Measurements from ENCODE around the gene STRADA. TPM values are rescaled to one million over a fixed set of nuclear protein-coding genes. Genes with fewer than 3 reads are reported as not detected.

STRADA gene
- total RNA-seq, 1 donor from 2014 or later = 30.2 TPM

DNA sequence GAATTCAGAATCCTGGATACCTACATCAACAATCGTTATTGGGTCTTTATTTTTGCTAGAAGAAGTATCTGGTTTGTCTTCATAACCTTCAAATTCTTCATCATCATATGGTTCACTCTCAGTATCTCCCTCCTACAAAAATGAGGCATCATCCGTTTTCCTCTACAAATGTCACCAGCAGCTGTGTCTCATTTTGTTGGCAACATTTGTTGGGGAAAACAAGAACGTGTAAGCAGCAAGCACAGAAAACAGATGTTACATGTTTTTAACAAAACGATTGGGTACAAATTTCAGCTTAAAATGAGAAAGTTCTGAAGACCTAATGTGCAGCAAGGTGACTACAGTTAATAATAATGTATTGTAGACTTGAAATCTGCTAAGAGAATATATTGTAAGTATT lies 23.1 kb upstream of the STRADA start:
- no peaks in the 10 kb centered on the region for H3K9me3 ChIP-seq
- ATAC-seq (no peak), DNase-seq (no peak)
- no peak for TF ChIP-seq CTCF (IDR thresholded peaks at IDR 0.05)
- no peak overlapping the region for H3K4me3 ChIP-seq
- H3K27ac ChIP-seq = no peak overlapping the region
- H3K4me1 ChIP-seq = peaks cover 30% of the 10 kb centered on the region
- intact Hi-C loops (cut with DNase I) = no loop called here
- H3K27me3 ChIP-seq = no peaks in the 10 kb centered on the region
- peaks cover 65% of the 10 kb centered on the region for H3K36me3 ChIP-seq

DNA sequence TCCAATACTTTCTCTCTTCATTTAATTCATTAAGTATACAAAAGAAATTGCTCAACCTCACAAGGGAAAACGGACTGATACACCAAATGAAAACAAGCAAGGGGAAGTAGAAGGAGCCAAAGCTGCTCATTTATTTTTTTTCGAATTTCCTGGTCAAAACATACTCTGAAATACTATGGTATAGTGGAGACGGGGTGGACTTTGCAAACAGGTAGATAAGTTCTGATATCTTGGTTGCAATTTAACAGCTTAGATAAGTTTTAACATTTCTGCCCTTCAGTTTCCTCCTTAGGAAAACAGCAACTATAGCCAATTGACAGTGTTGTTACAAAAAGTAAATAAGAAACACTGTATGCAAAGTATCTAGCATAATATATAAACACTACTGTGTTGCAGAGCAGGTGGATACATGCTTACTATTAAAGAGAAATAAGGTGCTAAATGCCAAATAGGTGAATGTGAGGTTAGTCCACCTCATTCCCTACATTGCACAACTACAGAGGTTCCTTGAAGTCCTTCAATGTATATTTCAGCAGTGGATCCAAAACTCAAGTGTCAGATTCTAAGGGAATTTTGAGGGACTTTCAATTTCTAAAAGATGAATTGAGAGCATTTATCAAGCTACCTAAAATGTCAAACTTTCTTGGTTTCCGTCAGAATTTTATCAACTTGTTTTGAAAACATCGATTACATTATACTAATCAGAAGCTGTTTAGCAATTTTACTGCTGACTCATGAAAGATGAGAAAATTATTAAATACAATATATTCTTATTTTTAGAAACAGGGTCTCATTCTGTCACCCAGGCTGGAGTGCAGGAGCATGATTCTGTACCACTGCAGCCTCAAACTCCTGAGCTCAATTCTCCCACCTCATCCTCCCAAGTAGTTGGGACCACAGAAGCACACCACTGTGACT lies 20.8 kb upstream of the STRADA start:
- Histone ChIP-seq H3K27me3 (no peaks in the 10 kb centered on the region), H3K36me3 (peaks cover 72% of the 10 kb centered on the region), H3K4me1 (peaks cover 19% of the 10 kb centered on the region), H3K4me3 (no peak overlapping the region), H3K27ac (peak overlapping the region; percentile 43), H3K9me3 (no peaks in the 10 kb centered on the region)
- TF ChIP-seq CTCF (IDR thresholded peaks at IDR 0.05) = no peak
- intact Hi-C loops (cut with DNase I) = no loop called here
- ATAC-seq = no peak
- no peak for DNase-seq

DNA sequence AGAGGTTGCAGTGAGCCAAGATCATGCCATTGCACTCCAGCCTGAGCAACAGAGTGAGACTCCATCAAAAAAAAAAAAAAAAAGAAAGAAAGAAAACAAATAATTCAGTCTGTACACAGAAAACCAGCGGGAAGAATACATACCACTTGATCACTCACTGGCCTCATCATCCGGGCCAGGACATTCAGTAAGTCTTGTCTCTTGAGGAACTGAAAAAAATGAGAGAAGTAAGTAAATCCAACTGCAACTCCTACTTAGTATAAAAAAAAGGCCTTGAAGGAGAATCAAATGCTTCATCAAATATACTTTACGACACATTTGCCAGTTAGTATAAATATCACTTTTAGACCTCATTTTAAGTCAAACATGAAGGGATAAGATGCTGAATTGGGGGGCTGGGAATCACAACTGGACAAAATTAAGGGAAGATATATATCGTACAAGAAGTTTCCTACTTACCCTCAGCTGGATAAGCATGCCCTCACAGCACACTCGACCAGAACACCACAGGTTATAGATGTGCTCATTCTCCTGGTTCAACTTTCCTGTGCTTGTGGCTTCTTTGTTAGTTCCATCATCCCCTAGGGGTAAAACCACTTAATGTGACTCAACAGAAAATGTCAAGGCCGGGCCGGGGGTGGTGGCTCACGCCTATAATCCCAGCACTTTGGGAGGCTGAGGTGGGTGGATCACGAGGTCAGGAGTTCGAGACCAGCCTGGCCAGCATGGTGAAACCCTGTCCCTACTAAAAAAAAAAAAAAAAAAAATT lies 19.4 kb upstream of the STRADA start:
- H3K4me1 ChIP-seq = peaks cover 19% of the 10 kb centered on the region
- no peak for ATAC-seq
- no peak for TF ChIP-seq CTCF (IDR thresholded peaks at IDR 0.05)
- H3K27me3 ChIP-seq = no peaks in the 10 kb centered on the region
- H3K27ac ChIP-seq = peak overlapping the region; percentile 26
- DNase-seq = peak; percentile 31
- H3K36me3 ChIP-seq = peaks cover 87% of the 10 kb centered on the region
- intact Hi-C loops (cut with DNase I) = no loop called here
- no peak overlapping the region for H3K4me3 ChIP-seq
- H3K9me3 ChIP-seq = no peaks in the 10 kb centered on the region

DNA sequence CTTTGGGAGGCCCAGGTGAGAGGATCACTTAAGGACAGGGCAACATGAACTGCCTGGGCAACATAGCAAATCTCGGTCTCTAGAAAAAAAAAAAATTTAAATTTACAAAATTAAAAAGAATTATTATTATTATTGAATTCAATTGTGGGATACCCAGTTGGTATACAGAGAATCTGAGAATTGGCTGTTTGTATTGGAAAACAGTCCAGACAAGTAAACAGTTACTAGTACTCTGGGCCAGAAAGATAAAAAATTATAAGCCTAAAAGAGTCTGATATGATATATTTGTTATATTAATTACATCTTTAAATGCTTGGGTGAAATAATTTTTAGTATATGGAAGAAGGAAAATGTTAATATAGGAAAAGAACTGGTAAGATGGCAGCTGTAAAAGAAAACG lies 16.8 kb upstream of the STRADA start:
- H3K4me3 ChIP-seq = no peak overlapping the region
- DNase-seq (no peak), ATAC-seq (no peak)
- H3K36me3 ChIP-seq = peaks cover 88% of the 10 kb centered on the region
- H3K9me3 ChIP-seq = no peaks in the 10 kb centered on the region
- H3K27me3 ChIP-seq = no peaks in the 10 kb centered on the region
- H3K27ac ChIP-seq = no peak overlapping the region
- no peak for TF ChIP-seq CTCF (IDR thresholded peaks at IDR 0.05)
- intact Hi-C loops (cut with DNase I) = no loop called here
- H3K4me1 ChIP-seq = peaks cover 11% of the 10 kb centered on the region

- Histone ChIP-seq H3K36me3 (peaks cover 93% of the 10 kb centered on the region), H3K27ac (no peak overlapping the region)
- no peak for TF ChIP-seq CTCF (IDR thresholded peaks at IDR 0.05)
These were observed 12.4 kb upstream of the STRADA start for GRCh38 chr17:63754046-63754445.

More at GRCh38 chr17:63754046-63754445, 12.4 kb upstream of the STRADA start:
- Histone ChIP-seq H3K27me3 (no peaks in the 10 kb centered on the region), H3K4me1 (no peaks in the 10 kb centered on the region), H3K9me3 (no peaks in the 10 kb centered on the region), H3K4me3 (no peak overlapping the region)
- no peak for ATAC-seq
- DNase-seq = no peak
- intact Hi-C loops (cut with DNase I) = no loop called here
